ENCODE measurements around the gene ITGA2. TPM values are rescaled to one million over a fixed set of nuclear protein-coding genes. Genes with fewer than 3 reads are reported as not detected.

ITGA2 gene
- total RNA-seq, 1 experiment from 2014 or later = 36.6 TPM

GRCh38 chr5:53027913-53028312 is 38.8 kb downstream of the ITGA2 start:
- Histone ChIP-seq H3K9me2 (ENCODE audit: insufficient read depth) (no peaks in the 10 kb centered on the region), H3K79me2 (ENCODE audit: insufficient read depth, low read length) (peaks cover 3% of the 10 kb centered on the region), H3K9ac (ENCODE audit: low read length) (no peak overlapping the region), H3K4me1 (ENCODE audit: control insufficient read depth in 1 of 2, insufficient read depth in 2 of 2, low read length in 2 of 2) (peaks cover 37 to 44% of the 10 kb centered on the region in 2 experiments), H3K36me3 (ENCODE audit: control insufficient read depth in 1 of 2, insufficient read depth in 2 of 2, low read length in 2 of 2) (no peaks in the 10 kb centered on the region), H4K20me1 (ENCODE audit: insufficient read depth) (no peaks in the 10 kb centered on the region), H2AFZ (ENCODE audit: low read depth, low read length, poor library complexity, severe bottlenecking) (no peak overlapping the region), H3K27me3 (ENCODE audit: insufficient read depth, low read length) (no peaks in the 10 kb centered on the region), H3K9me3 (ENCODE audit: control insufficient read depth in 1 of 2, insufficient read depth in 1 of 2, low read depth in 1 of 2, low read length in 2 of 2) (no peaks in the 10 kb centered on the region), H3K27ac (ENCODE audit: low read depth, low read length) (peak overlapping the region; percentile 28; the same call in 1 of the 2 replicates), H3K4me2 (ENCODE audit: low read length) (no peak overlapping the region; the same call in 1 of the 2 replicates), H3K4me3 (replicated peaks in 1 of 2; ENCODE audit: low read depth in 1 of 2, low read length in 2 of 2) (no peak overlapping the region)
- TF ChIP-seq ATF3 (IDR thresholded peaks at IDR 0.05) = no peak
- TF ChIP-seq EZH2phosphoT487 (IDR thresholded peaks at IDR 0.05; ENCODE audit: borderline replicate concordance) = no peak
- no peak for TF ChIP-seq CBX3 (IDR thresholded peaks at IDR 0.05; ENCODE audit: low read depth)
- TF ChIP-seq ZFX (IDR thresholded peaks at IDR 0.05) = no peak
- no peak for TF ChIP-seq CEBPB (IDR thresholded peaks at IDR 0.05; ENCODE audit: low read depth)
- TF ChIP-seq RAD21 (IDR thresholded peaks at IDR 0.05; ENCODE audit: low read depth) = no peak
- TF ChIP-seq FOSL1 (IDR thresholded peaks at IDR 0.05; ENCODE audit: low read depth) = no peak
- TF ChIP-seq SP1 (IDR thresholded peaks at IDR 0.05; ENCODE audit: low read depth) = no peak
- TF ChIP-seq SRF (IDR thresholded peaks at IDR 0.05; ENCODE audit: low read depth) = no peak
- TF ChIP-seq ELF1 (IDR thresholded peaks at IDR 0.05; ENCODE audit: borderline replicate concordance, low read depth) = no peak
- no peak for TF ChIP-seq SIN3A (IDR thresholded peaks at IDR 0.05; ENCODE audit: low read depth)
- TF ChIP-seq EGR1 (IDR thresholded peaks at IDR 0.05; ENCODE audit: low read depth) = no peak
- TF ChIP-seq TCF7L2 (IDR thresholded peaks at IDR 0.05; ENCODE audit: borderline replicate concordance, extremely low read depth, insufficient read depth, insufficient read length) = no peak
- no peak for TF ChIP-seq YY1 (IDR thresholded peaks at IDR 0.05; ENCODE audit: extremely low read depth, insufficient replicate concordance, low read depth, low read length)
- no peak for TF ChIP-seq REST (IDR thresholded peaks at IDR 0.05; ENCODE audit: low read depth)
- no peak for TF ChIP-seq POLR2A (IDR thresholded peaks at IDR 0.05; ENCODE audit: borderline replicate concordance, extremely low read depth, insufficient read depth, insufficient read length)
- no peak for TF ChIP-seq MAX (IDR thresholded peaks at IDR 0.05)
- TF ChIP-seq EZH2 (IDR thresholded peaks at IDR 0.05) = no peak
- TF ChIP-seq ZNF274 (IDR thresholded peaks at IDR 0.05; ENCODE audit: low read depth, low read length) = no peak
- TF ChIP-seq JUND (IDR thresholded peaks at IDR 0.05) = no peak
- CTCF ChIA-PET = interaction anchor here (1.1 kb wide), 1 partner anchor 8 kb away, joined by 9 read pairs; no protein-coding TSS in a partner anchor
- POLR2A ChIA-PET = no interaction called here
- no TSS peak for BruUV-seq (replicated peaks)
- no peak; the same call in 1 of the 2 replicates for ATAC-seq
- intact Hi-C loops (cut with micrococcal nuclease) = no loop called here
- no peak for DNase-seq (ENCODE audit: low read depth, low spot score)
- RAD21 ChIA-PET (ENCODE audit: low non-redundant PET in 1 of 2, low total read pairs in 2 of 2, uncharacterized antibody in 2 of 2, unreplicated experiment in 2 of 2) = no interaction called here
